Measurements from ENCODE around the gene CCDC85B.

GRCh38 chr11:65854852-65855837 is 35.3 kb upstream of the CCDC85B start:
- TF ChIP-seq CTCF (IDR thresholded peaks at IDR 0.05) (no peak), EP300 (IDR thresholded peaks at IDR 0.05) (no peak)
